Measurements from ENCODE around the gene SDR42E2.
"Not testable (repeated sequence)": the region's sequence is repeated elsewhere in the genome, so short reads cannot be mapped to it uniquely, and the experiment has no call there.

Gene SDR42E2

GRCh38 chr16:22195695-22196558 is 33.6 kb downstream of the SDR42E2 start (continued):
- TF ChIP-seq ZNF248 (tag by site-specific recombination; IDR thresholded peaks at IDR 0.05) (no peak), ZFP3 (tag by site-specific recombination; IDR thresholded peaks at IDR 0.05; ENCODE audit: low read depth) (peak; percentile 76), ZNF623 (tag by site-specific recombination; IDR thresholded peaks at IDR 0.05) (no peak), ZNF785 (tag by site-specific recombination; IDR thresholded peaks at IDR 0.05) (no peak), ZXDB (tag by site-specific recombination; IDR thresholded peaks at IDR 0.05) (peak; percentile 45; the same call in 1 of the 2 replicates), SCRT1 (tag by site-specific recombination; IDR thresholded peaks at IDR 0.05; ENCODE audit: borderline replicate concordance) (no peak)

DNA sequence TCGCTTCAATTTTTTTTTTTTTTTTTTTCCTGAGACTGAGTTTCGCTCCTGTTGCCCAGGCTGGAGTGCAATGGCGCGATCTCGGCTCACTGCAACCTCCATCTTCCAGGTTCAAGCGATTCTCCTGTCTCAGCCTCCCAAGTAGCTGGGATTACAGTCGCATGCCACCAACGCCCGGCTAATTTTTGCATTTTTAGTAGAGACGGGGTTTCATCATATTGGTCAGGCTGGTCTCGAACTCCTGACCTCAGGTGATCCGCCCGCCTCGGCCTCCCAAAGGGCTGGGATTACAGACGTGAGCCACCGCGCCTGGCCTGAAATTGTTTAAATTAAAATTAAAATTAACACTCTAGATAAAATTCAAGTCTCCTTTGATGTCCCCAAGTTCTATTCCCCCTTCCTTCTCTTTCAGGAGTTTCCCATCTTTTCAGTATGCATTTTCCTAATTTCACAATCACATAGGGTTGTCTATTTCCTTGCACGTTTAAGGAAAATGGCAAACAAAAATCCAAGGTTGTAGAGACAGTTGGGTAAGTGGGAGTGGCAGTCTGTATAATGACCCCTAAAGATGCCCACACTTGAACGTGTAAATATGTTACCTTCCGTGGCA is 34.4 kb downstream of the SDR42E2 start:
- not testable (repeated sequence) for H3K4me3 ChIP-seq (ENCODE audit: low read depth, low read length); H3K36me3 ChIP-seq (ENCODE audit: control insufficient read depth in 2 of 2, insufficient read depth in 1 of 2, low read length in 2 of 2); H3K4me1 ChIP-seq (ENCODE audit: control insufficient read depth, insufficient read depth, low read length); H3K27ac ChIP-seq (ENCODE audit: extremely low read depth, low read depth, low read length); H3K9me3 ChIP-seq (ENCODE audit: control insufficient read depth, insufficient read depth, low read depth, low read length)
- ChIA-PET POLR2A (interaction anchor here (0.7 kb wide), 1 partner anchor 9 kb away, joined by 7 read pairs; no protein-coding TSS in a partner anchor), CTCF (interaction anchor here (0.6 to 2.4 kb wide), 8 partner anchors 11 to 478 kb away, joined by 3 to 10 read pairs (median 3); partner anchors contain the start of gene POLR3E)

GRCh38 chr16:22198547-22199293 is 36.4 kb downstream of the SDR42E2 start:
- POLR2A ChIA-PET: no interaction called here
- CTCF ChIA-PET: interaction anchor here (0.9 kb wide), 1 partner anchor 120 kb away, joined by 4 read pairs; no protein-coding TSS in a partner anchor
- TF ChIP-seq, protein P1, sequence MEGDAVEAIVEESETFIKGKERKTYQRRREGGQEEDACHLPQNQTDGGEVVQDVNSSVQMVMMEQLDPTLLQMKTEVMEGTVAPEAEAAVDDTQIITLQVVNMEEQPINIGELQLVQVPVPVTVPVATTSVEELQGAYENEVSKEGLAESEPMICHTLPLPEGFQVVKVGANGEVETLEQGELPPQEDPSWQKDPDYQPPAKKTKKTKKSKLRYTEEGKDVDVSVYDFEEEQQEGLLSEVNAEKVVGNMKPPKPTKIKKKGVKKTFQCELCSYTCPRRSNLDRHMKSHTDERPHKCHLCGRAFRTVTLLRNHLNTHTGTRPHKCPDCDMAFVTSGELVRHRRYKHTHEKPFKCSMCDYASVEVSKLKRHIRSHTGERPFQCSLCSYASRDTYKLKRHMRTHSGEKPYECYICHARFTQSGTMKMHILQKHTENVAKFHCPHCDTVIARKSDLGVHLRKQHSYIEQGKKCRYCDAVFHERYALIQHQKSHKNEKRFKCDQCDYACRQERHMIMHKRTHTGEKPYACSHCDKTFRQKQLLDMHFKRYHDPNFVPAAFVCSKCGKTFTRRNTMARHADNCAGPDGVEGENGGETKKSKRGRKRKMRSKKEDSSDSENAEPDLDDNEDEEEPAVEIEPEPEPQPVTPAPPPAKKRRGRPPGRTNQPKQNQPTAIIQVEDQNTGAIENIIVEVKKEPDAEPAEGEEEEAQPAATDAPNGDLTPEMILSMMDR (tag by site-specific recombination; IDR thresholded peaks at IDR 0.05): 0 out of 2 replicates have a peak, but pooled peaks have one; percentile 29
- peak; percentile 25; the same call in 1 of the 2 replicates for TF ChIP-seq GLIS1 (tag by site-specific recombination; IDR thresholded peaks at IDR 0.05)
- TF ChIP-seq ELK4 (IDR thresholded peaks at IDR 0.05; ENCODE audit: borderline replicate concordance, low read depth, low read length): no peak
- no peaks in the 10 kb centered on the region for H3K4me1 ChIP-seq (ENCODE audit: control insufficient read depth, insufficient read depth, low read length)
- no peaks in the 10 kb centered on the region for H3K36me3 ChIP-seq (ENCODE audit: control insufficient read depth in 2 of 2, insufficient read depth in 1 of 2, low read length in 2 of 2)
- H3K9me3 ChIP-seq (ENCODE audit: control insufficient read depth, insufficient read depth, low read depth, low read length): no peaks in the 10 kb centered on the region
- H3K27ac ChIP-seq (ENCODE audit: extremely low read depth, low read depth, low read length): no peak overlapping the region
- H3K4me3 ChIP-seq (ENCODE audit: low read depth, low read length): no peak overlapping the region

DNA sequence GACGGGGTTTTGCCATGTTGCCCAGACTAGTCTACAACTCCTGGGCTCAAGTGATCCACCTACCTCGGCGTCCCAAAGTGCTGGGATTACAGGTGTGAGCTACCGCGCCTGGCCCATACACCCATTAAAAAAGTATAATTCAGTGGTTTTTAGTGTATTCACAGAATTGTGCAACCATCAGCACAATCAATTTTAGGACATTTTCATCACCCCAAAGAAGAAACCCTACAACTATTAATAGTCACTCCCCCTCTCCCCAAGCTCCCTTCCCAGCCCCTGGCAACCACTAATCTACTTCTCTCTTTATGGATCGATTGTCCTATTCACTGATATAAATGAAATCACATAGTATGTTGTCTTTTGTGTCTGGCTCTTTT is 39.9 kb downstream of the SDR42E2 start:
- Histone ChIP-seq H3K27ac (ENCODE audit: extremely low read depth, low read depth, low read length) (no peak overlapping the region), H3K4me1 (ENCODE audit: control insufficient read depth, insufficient read depth, low read length) (no peaks in the 10 kb centered on the region), H3K36me3 (ENCODE audit: control insufficient read depth in 2 of 2, insufficient read depth in 1 of 2, low read length in 2 of 2) (no peaks in the 10 kb centered on the region), H3K4me3 (ENCODE audit: low read depth, low read length) (no peak overlapping the region), H3K9me3 (ENCODE audit: control insufficient read depth, insufficient read depth, low read depth, low read length) (no peaks in the 10 kb centered on the region)
- POLR2A ChIA-PET: no interaction called here
- CTCF ChIA-PET: no interaction called here
- TF ChIP-seq ZNF24 (tag by site-specific recombination; IDR thresholded peaks at IDR 0.05) (0 out of 2 replicates have a peak, but pooled peaks have one; percentile 13), ZNF610 (tag by site-specific recombination; IDR thresholded peaks at IDR 0.05; ENCODE audit: borderline replicate concordance) (0 out of 2 replicates have a peak, but pooled peaks have one; percentile 4), SP3 (tag by site-specific recombination; IDR thresholded peaks at IDR 0.05) (0 out of 2 replicates have a peak, but pooled peaks have one; percentile 5), ZNF660 (tag by site-specific recombination; IDR thresholded peaks at IDR 0.05) (no peak), ZBTB21 (tag by site-specific recombination; IDR thresholded peaks at IDR 0.05) (0 out of 2 replicates have a peak, but pooled peaks have one; percentile 2)

Data from HEK293 (cell line).